Stimulated activated naive CD4-positive, alpha-beta T cell treated with Interleukin-2 at 50 U/mL for 16 hours (primary cell): ENCODE results near the gene MYH7.

ENCODE experiments used
- DNase-seq: peaks from one replicate; lab custom pipeline; 2025; lab: John Stamatoyannopoulos, UW

MYH7 gene

GRCh38 chr14:23447361-23448350, 12.2 kb upstream of the MYH7 start:
- DNase-seq = no peak

- no peak for DNase-seq
Observed at GRCh38 chr14:23446291-23446851, 10.9 kb upstream of the MYH7 start.

DNA sequence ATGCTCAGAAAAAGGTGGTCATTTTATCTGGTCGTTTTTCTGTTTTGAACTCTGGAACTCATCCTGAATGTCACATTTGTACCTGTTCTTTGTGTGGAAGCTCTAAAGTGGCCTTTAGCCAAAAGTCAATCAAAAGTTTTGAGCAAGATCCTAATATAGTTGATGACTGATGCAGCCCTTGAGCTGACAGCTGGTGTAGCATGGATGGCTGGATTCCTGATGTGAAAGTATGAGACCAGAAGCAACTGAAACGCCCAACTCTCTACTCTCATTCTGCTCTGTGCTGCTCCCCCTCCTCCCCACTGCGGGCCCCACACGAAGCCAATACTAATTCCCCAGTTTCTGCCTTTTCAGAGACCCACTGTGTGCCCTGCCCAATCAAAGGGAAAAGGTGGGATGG, 10.3 kb upstream of the MYH7 start:
- DNase-seq = no peak

DNA sequence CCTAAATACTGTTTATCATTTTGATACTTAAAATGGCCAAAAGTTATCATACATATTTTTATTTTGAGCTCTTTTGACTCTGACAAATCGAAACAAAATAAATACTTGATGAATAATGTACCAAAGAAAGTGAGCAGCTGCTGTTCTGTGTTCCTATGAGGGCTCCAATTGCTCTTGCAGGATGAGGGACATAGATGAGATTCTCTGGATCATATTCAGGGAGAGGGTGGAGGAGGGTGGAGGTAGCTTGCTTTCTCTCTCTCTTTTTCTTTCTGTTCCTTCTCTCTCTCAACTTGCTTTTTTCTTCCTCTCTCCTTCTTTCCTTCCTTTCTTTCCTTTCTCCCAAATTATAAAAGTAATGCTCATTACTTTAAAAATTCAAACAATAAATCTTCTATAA, 8.9 kb upstream of the MYH7 start:
- no peak for DNase-seq

GRCh38 chr14:23443881-23444280, 8.4 kb upstream of the MYH7 start:
- no peak for DNase-seq

GRCh38 chr14:23443411-23443812, 8.0 kb upstream of the MYH7 start:
- DNase-seq = no peak

GRCh38 chr14:23442721-23443356, 7.4 kb upstream of the MYH7 start:
- DNase-seq = peak; percentile 46

DNA sequence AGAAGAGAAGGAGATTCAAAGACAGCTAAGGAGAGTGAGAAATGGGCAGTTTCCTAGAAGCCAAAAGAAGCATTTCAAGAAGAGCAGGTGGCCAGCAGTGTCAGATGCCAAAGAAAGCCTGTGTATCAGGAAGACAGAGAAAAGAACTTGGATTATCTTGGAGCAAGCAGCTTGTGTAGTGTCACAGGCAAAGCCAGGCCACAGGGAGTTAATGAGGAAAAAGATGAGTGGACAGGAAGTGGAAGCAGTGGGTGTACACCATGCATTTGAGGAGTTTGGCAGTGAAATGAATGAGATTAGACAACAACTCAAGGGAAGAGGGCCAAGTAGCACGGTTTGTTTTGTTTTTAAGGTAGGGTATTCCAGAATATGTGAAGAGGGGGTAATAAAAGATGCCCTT, 5.6 kb upstream of the MYH7 start:
- DNase-seq = no peak

GRCh38 chr14:23439107-23439835, 3.8 kb upstream of the MYH7 start:
- no peak for DNase-seq

DNA sequence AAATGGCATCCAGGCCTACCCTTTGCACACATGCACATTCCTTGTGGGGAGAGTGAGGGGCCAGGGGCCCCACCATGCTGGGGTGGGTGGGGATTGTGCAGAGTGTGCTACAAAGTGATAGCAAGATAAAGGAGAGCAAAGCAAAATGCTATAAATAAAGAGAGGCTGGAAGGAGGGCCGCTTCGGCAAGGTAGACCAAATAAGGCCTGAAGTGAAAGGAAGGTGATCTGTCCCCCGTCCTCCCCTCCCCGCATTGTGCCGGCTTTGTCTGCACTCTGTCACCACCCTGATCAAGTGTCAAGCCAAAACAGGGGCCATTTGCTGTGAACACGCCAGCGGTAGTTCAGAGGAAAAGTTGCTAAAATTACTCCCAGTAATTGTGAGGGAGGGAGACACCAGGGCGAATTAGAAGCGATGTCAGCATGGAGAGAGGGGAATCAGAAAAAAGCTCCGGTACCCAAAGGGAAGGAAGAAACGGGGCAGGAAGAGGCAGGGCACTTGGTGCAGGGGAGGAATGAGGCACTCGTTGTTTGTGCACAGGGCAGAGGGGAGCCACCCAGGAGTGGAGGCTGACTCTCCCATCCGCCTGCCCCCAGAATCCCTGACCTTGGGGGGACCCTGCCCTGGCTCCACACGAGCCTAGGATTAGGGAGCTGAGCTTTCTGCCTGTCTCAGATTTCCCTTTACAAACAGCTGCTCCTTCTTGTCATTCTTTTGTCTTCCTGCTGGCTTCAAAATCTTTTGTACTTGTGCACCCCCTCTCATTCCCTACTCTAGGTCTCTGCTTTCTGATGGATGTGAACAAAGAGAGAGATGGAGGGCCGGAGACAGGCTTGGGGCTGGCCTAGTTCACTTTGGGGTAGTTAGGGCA, 2.9 kb upstream of the MYH7 start:
- DNase-seq = no peak

GRCh38 chr14:23437133-23438100, 2.0 kb upstream of the MYH7 start:
- no peak for DNase-seq

DNA sequence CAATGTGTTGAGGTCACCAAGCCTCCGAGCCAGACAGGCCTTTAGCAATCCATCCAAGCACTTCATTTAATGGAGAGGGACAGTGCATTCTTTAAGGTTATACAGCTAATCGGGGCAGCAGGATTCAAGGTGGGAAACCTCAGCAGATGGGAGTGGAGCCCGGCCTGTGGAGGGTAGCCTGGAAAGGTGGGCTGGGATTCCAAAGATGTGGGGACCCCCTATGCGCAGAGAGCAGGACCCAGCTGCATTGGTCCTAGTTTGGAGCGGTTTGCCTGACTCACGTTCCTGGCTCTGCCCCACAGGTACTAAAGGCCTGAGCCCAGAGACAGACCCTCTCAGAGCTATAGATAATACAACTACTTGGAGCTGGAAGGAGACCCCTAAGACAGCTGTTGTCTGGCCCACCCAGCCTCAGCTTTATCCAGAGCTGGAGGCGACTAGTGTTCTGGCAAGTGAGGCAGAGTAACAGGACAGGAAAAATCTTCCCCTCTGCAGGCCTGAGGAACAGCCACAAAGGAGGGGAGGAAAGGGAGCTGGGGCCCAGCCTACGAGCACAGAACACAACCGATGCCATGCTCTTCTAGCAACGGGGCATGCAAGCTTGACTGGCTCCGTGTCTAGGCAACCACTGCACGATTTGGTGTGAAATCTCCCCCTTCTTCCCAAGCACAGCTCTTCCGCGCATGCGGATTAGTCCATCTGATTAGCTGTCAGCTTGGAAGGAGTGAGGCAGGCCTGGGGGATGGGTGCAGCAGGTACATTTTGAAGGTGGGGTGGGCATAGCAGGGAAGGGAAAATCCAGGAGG, 1.1 kb upstream of the MYH7 start:
- no peak for DNase-seq

GRCh38 chr14:23434488-23435222, 805 bp downstream of the MYH7 start:
- DNase-seq = no peak

DNA sequence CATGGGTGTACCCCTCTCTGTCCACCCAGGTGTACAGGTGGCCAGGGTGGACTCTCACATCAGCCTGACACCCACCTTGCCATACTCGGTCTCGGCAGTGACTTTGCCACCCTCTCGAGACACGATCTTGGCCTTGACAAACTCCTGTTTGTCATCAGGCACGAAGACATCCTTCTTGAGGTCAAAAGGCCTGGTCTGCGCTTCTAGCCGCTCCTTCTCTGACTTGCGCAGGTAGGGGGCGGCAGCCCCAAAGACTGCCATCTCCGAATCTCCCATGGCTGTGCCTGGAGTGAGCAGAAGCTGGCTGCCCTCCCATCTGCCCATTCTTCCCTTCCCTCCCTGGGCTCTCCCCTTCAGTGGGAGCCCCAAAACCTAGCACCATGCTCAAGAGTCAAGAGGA, 2.0 kb downstream of the MYH7 start:
- DNase-seq = no peak

GRCh38 chr14:23432946-23433345, 2.5 kb downstream of the MYH7 start:
- DNase-seq = no peak

- DNase-seq = no peak
Observed at GRCh38 chr14:23432102-23432925, 3.1 kb downstream of the MYH7 start.

DNA sequence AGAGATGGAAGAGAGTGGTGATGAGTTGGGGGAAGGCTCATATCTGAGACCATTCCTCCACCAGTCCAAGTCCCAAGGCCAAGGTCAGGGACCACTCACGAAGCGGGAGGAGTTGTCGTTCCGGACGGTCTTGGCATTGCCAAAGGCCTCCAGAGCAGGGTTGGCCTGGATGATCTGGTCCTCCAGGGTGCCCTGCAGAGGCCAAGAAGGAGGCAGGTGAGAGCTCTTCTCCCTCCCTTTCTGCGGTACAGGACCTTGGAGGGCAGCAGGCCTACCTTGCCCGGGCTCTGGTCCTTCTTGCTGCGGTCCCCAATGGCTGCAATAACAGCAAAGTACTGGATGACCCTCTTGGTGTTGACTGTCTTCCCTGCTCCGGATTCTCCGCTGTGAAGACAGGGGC, 4.0 kb downstream of the MYH7 start:
- no peak for DNase-seq

GRCh38 chr14:23430723-23431085, 4.8 kb downstream of the MYH7 start:
- no peak for DNase-seq
